GM18502 (cell line): ENCODE measurements around the gene KHDRBS1.
"Not testable (repeated sequence)": the region's sequence is repeated elsewhere in the genome, so short reads cannot be mapped to it uniquely, and the experiment has no call there.

Experiments
- ATAC-seq: cut with Tn5 transposase; IDR thresholded peaks from one replicate; pipeline ENCODE4 v1.9.1; 2021; ENCODE audit warnings: mild to moderate bottlenecking; ENCODE audit not compliant: unreplicated experiment, poor library complexity

The KHDRBS1 gene

DNA sequence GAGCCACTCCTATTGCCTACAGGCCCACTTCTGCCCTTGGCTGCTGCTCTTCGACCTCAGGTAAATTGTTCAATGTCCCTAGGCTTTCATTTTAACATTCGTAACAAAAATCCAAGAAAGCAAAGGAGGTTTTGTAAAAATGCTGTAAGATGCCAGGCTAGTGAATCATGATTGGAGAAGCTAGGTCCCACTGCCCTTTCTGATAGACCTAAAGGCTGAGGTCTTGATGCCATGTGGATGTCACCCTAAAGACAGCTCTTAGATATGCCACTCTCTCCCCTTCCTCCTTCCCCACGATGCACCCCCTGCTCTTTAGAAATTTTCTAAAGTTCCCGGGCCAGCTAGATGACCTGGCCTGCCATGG is 49.2 kb downstream of the KHDRBS1 start:
- ATAC-seq: no peak

DNA sequence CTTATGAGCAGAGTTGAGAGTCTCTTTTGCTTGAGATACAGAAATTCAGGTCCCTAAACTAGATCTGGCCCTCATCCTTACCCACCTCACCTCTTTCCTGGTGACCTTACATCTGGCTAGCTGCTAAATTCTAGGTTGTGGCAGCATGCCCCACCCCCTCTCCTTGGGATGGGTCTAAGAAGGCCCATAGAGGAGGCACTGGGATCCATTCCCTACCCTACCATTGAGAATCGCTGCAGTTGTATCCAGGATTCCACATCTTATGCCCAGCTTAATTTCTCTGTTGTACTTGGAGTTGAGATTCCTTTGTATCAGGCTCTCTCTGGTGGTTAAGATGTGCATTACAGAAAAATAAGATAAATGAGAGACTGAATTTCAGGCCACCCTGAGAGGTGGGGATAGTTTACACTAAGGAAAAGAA is 49.6 kb downstream of the KHDRBS1 start:
- no peak for ATAC-seq

DNA sequence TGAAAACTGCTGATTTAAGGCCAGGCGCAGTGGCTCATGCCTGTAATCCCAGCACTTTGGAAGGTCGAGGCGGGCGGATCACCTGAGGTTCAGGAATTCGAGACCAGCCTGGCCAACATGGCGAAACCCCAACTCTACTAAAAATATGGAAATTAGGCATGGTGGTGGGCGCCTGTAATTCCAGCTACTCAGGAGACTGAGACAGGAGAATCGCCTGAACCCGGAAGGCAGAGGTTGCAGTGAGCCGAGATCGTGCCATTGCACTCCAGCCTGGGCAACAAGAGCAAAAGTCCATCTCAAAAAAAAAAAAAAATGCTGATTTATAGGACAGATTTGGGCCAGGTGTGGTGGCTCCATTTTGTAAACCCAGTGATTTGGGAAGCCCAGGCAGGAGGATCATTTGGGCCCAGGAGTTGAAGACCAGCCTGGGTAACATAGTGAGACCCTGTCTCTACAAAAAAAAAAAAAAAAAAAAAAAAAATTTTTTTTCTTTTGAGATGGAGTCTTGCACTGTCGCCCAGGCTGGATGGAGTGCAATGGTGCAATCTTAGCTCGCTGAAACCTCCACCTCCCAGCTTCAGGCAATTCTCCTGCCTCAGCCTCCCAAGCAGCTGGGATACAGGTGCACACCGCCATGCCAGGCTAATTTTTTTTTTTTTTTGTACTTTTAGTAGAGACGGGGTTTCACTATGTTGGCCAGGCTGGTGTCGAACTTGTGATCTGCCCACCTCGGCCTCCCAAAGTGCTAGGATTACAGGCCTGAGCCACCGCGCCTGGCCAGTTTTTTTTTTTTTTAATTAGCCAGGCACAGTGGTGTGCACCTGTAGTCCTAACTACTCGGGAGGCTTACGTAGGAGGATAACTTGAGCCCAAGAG is 52.2 kb downstream of the KHDRBS1 start:
- ATAC-seq: not testable (repeated sequence)

DNA sequence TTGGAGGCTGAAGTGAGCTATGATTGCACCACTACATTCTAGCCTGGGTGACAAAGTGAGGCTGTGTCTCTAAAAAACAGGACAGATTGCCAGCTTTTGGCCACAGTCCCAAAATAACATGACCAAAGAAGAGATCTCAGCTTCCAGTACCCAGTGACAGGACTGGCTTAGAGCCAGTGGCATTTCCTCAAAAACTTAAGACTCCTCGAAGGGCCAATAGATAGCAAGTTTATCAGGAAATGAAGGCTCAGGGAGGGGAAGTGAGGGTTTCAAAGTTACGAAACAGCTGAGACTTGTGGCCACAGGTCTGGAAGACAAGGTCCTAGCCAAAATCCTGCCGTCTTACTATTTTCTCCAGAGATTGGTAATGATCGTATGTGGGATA is 52.8 kb downstream of the KHDRBS1 start:
- ATAC-seq: no peak

DNA sequence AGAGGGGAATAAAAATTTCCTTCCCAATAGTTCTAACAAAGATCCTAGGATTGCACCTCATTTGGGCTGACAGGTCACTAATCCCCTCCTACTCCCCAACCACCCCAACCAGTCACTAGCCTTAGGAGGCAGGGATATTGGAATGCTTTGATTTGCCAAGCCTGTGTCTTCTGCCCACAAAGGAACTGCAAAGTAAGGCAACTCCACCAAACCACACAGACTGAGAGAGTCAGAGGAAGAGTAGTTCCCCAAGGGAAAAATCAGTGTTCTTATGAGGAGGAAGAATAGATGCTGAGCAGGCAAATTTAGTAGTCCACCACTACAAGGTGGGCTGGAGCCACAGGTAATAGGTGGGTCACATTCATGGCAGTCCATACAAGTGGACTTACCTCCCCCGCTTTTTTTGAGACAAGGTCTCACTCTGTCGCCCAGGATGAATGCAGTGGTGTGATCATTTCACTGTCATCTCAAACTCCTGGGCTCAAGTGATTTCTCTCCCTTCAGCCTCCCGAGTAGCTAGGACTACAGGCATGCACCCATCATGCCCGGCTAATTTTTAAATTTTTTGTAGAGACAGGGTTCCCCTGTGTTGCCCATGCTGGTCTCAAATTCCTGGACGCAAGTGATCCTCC is 55.4 kb downstream of the KHDRBS1 start:
- no peak for ATAC-seq

DNA sequence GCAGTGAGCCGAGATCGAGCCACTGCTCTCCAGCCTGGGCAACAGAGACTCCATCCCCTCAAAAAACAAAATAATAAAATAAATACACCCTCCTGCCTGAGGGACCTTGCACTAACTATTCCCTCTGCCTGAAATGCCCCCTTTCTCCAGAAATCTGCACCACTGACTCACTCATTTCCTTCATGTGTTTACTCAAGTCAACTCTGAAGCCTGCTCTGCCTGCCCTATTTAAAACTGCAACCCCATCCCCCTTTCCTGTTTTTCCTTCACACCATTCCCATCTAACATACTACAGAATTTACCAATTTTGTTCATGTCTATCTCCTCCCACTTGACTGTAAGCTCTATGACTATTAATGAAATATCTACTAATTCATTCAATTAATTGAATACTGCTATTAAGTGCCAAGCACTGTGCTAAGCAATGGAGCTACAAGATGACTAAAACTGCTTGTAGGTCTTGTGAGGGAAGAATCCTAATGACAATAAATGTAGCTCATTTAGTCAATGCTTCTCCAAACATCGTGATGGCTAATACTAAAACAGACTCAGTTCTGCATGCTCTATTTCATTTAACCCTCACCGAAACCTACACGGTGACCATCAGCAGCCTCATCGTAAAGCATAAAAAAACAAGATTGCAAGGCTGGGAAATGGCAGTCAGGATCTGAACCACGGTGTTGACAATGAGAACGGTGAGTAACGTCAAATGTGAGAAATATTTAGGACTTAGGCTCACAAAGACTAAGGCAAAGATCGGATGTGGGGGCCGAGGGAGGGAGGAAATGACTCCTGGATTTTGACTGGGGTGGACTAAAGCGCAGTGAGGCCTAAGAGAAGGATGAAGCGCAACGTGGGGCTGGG is 58.3 kb downstream of the KHDRBS1 start:
- ATAC-seq: no peak

DNA sequence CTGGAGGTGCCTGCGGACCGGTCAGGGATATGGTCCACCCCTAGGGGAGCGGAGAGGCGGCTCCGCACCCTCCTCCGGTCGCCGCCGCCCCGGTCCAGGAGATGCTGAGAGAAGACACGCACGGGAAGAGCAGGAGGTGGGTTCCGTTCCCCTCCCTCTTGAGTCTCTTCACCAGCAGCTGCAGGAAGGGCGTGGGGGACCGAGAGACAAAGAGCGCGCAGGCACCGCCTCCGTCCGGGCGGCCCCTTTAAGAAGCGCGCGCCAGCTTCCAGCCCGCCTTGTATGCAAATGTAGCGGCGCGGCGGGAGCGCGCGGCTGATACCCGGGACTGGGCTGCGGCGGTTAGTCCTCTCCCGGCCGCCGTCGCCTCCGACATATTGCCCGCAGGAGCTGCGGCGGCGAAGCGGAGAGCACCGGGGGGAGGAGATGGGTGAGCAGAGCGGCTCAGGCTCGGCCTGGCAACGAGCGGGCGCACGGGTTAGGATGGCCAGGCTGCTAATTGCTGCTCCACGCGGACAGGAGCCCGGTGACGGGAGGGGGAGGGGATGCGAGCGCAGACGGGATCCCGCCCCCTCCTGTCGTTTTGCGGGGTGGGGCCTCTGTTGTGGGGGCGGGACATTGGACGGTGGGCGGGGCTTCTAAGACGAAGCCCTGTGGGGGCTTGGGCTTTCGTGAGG is 59.1 kb downstream of the KHDRBS1 start, which contains the start of gene TMEM39B:
TMEM39B (plus strand) TSS at position 318 of the 677 bp plus-strand sequence; CDS start at position 427, 109 bp downstream.
- ATAC-seq: peak; percentile 86

DNA sequence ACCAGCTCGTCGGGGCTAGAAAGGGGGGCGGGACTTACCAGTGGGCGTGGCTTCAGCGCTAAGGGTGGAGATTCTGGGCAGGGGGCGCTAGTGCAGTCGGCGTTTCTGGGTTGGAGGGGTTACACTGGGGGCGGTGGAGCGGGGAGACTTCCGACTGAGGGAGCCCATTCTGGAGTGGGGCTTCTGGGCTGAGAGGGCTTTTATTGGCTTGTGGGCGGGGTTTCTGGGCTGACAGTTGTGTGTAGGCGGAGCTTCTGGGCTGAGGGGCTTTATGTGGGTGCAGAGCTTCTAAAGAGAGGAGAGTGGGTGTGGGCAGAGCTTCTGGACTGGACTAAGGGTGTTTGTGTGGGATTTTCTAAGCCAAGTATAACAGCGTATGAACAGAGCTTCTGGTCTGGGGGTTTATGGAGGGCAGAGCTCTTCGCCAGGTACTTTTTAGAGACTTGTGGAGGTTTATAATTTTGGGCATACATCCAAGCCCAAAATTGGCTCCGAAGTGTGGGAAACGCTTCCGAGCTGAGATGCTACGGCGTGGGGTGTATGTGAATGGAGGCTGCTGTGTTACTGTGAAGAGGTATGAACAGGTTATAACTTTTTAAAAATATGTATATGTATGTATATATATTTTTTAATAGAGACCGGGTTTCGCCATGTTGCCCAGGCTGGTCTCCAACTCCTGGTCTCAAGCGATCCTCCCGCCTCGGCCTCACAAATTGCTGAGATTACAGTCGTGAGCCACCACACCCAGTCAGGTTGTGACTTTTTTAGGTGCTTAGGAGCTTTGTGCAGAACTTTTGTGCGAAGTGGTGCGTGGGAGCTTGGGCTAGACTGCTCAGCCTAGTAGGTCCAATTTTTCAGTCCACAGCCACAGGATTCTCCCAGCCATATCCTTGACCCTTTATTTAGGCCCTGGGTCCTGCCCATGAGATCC is 59.9 kb downstream of the KHDRBS1 start:
- ATAC-seq: no peak

DNA sequence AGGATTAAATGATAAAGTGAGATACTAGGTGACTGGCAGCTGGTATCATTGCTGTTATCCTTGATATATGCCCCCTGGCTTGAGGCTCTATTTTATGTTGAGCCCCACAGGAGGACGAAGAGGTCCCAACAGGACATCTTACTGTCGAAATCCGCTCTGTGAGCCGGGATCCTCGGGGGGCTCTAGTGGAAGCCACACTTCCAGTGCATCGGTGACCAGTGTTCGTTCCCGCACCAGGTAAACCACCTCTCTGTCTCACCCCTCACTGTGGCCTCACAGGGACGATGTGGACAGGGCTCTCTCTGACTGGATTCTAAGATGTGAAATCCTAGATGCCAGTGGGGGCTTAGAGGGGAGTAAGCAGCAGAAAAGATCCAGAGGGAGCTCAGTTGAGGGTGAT is 61.2 kb downstream of the KHDRBS1 start:
- ATAC-seq: no peak

DNA sequence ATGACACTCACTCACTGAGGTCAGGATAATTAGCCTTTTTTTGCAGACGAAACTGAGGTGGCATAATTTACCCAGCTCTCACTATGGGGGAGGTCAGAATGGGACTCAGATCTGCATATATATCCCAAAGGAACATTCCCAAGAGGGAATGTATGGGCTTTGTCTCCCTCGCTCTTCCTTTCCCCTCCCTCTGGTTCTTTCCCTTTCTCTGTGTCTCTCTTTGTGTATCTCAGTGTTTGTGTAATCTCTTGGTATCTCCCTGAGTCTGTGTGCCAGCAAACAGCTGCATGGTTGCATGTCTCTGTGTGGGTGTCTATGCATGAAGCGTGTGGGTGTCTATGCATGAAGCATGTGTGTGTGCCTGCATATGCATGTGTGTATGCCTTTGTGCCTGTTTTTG is 63.8 kb downstream of the KHDRBS1 start:
- ATAC-seq: no peak

DNA sequence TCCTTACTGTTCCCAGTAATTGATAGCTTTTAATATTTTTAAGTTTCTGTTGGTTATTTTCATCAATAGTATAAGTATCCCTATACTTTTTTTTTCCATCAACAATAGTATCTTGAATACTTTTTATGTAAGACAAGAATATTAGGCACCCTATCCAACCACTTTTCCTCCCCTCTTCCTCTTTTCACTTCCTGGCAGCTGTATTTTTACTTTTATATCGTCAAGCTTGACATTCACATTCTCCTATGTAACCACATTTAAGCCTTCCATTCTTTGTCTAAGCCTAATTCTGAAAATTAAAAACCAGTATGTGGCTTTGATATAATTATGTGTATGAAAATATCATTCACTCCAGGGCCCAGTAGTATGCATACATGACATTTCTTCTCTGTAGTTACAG is 68.4 kb downstream of the KHDRBS1 start:
- no peak for ATAC-seq

DNA sequence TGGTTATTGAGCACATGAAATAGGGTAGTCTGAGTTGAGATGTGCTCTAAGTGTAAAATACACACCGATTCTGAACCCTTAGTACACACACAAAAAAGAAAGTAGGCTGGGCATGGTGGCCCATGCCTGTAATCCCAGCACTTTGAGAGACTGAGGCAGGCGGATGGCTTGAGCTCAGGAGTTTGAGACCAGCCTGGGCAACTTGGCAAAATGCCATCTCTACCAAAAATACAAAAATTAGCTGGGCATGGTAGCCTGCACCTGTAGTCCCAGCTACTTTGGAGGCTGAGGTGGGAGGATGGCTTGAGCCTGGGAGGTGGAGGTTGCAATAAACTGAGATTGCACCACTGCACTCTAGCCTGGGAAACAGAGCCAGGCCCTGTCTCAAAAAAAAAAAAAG is 72.7 kb downstream of the KHDRBS1 start:
- ATAC-seq: not testable (repeated sequence)

DNA sequence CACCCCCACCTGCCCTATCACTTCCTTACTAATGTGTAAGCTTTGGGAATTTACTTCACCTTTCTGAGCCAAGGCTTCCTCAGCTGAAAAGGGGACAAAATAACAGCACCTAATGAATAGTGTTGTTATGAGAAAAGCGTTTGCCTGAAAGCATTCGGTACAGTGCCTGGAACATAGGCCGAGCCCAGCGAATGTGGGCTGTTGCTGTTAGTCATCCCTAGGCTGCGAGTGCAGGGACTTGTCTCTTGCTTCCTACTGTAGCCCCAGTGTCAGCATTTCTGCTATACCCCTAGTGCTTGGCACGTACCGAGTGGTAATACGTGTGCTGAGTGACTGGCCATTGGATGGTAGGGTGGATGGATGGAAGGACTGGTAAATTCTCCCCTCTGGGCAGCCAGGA is 77.5 kb downstream of the KHDRBS1 start:
- no peak for ATAC-seq

DNA sequence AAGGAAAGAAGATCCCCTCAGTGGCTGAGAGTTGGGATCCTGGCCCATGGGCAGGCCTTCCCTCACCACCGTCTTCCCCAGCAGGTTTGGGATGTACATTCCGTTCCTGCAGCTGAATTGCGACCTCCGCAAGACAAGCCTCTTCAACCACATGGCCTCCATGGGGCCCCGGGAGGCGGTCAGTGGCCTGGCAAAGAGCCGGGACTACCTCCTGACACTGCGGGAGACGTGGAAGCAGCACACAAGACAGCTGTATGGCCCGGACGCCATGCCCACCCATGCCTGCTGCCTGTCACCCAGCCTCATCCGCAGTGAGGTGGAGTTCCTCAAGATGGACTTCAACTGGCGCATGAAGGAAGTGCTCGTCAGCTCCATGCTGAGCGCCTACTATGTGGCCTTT is 77.9 kb downstream of the KHDRBS1 start:
- ATAC-seq: no peak
